GM18951 (cell line): ENCODE data around the gene RNF227.

Experiments used
- POLR2A ChIP-seq: IDR thresholded peaks from 4 replicates; pipeline ENCODE4 v1.6.1; 2011; ENCODE audit warnings: mild to moderate bottlenecking; ENCODE audit not compliant: insufficient read length, insufficient read depth; ENCODE audit errors: extremely low read depth
- in situ Hi-C: fragments of 300-500 bp; cut with MboI; formaldehyde crosslinking; loops from one replicate; pipeline ENCODE4 v1.12.0; 2022; ENCODE audit warnings: low sequenced_read_pairs, mixed read lengths, inconsistent platforms; ENCODE audit not compliant: unreplicated experiment

RNF227 gene

GRCh38 chr17:7915179-7915610 lies 894 bp downstream of the RNF227 start:
- no peak for TF ChIP-seq POLR2A
- in situ Hi-C loops = no loop called here

GRCh38 chr17:7912927-7913524 lies 3.1 kb downstream of the RNF227 start:
- in situ Hi-C loops = loop anchor here (5.0 kb wide), 1 partner anchor 79 kb away; no protein-coding TSS in a partner anchor
- TF ChIP-seq POLR2A = no peak

- TF ChIP-seq POLR2A = no peak
- in situ Hi-C loops = loop anchor here (5.0 kb wide), 1 partner anchor 81 kb away; no protein-coding TSS in a partner anchor
These were observed 5.0 kb downstream of the RNF227 start for GRCh38 chr17:7911116-7911515.

DNA sequence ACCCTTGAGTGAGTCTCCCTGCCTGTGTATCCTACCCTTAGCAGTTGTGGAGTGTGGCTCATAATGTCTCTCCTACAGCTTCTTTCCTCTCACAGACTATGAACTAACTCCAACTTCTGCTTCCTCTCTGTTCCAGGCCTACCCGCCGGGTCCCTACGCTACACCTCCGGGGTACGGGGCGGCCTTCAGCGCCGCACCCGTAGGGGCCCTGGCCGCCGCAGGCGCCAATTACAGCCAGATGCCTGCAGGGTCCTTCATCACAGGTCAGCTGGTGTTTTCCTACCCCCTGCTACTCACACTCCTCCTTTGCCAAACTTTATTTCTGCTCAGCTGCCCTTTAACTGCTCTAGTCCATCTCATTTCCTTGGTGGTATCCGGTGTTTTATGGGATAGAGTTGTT lies 5.4 kb downstream of the RNF227 start:
- in situ Hi-C loops = loop anchor here (5.0 kb wide), 1 partner anchor 82 kb away; no protein-coding TSS in a partner anchor
- TF ChIP-seq POLR2A = no peak

DNA sequence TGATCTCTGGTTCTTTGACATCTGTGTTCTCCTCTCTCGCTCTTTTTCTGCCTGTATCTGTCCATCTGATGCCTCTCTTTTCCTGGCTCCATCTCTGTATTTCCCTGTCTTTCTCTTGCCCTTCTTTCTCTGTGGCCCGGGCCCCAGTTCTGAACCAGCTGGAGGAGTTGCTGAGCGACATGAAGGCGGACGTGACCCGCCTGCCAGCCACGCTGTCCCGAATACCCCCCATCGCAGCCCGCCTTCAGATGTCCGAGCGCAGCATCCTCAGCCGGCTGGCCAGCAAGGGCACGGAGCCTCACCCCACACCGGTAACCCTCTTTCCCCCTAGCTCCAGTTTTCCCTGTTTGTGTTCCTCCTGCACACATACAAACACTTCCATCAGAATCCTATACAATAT lies 5.8 kb downstream of the RNF227 start:
- TF ChIP-seq POLR2A = no peak
- in situ Hi-C loops = loop anchor here (5.0 kb wide), 1 partner anchor 82 kb away; no protein-coding TSS in a partner anchor

- in situ Hi-C loops = no loop called here
These were observed 7.0 kb downstream of the RNF227 start for GRCh38 chr17:7909089-7909488.

DNA sequence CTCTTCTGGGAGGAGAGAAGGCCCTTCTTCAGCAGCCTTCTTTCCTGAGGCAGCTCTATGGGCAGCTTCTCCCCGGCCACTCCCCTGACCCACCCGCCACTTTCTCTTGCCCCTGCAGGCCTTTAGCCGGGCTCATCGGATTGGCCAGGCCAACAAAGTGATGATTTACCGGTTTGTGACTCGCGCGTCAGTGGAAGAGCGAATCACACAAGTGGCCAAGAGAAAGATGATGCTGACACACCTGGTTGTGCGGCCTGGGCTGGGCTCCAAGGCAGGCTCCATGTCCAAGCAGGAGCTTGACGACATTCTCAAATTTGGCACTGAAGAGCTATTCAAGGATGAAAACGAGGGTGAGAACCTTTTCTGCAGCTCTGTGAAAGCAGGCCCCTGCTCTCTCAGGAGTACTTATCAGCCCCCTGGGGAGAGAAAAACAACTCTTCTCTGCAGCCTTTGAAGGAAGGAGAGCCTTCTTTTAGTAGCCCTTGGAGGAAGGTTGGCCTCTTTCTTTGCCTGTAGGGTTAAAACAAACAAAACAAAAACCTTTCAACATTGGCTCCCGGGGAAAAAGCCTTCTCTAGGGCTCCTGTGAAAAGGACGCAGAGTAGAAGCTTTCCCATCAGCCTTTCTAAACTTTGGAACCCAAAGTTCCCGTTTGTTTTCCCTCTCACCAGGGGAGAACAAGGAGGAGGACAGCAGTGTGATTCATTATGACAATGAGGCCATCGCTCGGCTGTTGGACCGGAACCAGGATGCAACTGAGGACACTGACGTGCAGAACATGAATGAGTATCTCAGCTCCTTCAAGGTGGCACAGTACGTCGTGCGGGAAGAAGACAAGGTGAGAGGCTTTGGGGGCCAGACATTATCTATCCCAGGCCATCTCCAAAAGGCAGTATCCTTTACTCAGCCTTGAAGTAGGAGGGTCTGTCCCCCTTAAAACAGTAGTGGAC lies 12.7 kb downstream of the RNF227 start:
- no peak for TF ChIP-seq POLR2A
- in situ Hi-C loops = no loop called here

More at GRCh38 chr17:7909089-7909488, 7.0 kb downstream of the RNF227 start:
- TF ChIP-seq POLR2A = no peak

DNA sequence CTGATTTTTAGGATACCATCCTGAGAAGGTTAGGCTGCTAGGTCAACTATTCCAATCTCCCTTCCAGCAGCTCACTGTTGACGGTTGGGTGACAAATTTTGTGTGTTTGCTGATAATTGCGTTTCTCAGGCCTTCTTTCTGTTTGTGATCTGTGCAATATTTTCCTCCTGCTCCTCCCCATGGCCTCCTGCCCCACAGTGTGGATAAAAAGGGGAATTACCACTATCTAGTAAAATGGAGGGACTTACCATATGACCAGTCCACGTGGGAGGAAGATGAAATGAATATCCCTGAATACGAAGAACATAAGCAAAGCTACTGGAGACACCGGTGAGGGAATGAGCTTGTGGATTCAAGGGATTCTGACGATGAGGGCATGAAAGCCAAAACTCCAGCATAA lies 18.3 kb downstream of the RNF227 start:
- in situ Hi-C loops = no loop called here
- no peak for TF ChIP-seq POLR2A

GRCh38 chr17:7897090-7897489 lies 19.0 kb downstream of the RNF227 start:
- in situ Hi-C loops = no loop called here
- no peak for TF ChIP-seq POLR2A

DNA sequence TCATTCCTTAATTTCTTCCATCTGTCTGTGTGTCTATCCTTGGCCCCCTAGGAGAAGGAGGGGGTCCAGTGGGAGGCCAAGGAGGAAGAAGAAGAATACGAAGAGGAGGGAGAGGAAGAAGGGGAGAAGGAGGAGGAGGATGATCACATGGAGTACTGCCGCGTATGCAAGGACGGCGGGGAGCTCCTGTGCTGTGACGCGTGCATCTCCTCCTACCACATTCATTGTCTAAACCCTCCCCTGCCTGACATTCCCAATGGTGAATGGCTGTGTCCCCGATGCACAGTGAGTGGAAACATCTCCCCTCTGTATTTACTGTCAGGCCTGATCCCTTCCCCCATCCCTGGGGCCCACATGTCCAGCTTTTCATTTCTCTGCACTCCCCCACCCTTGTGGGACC lies 21.2 kb downstream of the RNF227 start:
- no peak for TF ChIP-seq POLR2A
- in situ Hi-C loops = no loop called here

DNA sequence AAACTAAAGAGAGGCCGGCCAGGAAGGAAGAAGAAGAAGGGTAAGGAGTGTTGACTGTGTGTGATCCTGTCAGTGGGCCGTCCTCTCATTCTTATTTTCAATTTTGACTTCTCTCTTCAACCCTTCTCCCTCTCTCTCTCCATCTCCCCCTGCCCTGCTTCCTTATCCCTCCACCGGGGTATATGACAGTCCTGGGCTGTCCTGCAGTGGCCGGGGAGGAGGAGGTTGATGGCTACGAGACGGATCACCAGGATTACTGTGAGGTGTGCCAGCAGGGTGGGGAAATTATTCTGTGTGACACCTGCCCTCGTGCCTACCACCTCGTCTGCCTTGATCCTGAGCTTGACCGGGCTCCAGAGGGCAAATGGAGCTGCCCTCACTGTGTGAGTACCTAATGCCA lies 21.9 kb downstream of the RNF227 start:
- in situ Hi-C loops = no loop called here
- TF ChIP-seq POLR2A = no peak

DNA sequence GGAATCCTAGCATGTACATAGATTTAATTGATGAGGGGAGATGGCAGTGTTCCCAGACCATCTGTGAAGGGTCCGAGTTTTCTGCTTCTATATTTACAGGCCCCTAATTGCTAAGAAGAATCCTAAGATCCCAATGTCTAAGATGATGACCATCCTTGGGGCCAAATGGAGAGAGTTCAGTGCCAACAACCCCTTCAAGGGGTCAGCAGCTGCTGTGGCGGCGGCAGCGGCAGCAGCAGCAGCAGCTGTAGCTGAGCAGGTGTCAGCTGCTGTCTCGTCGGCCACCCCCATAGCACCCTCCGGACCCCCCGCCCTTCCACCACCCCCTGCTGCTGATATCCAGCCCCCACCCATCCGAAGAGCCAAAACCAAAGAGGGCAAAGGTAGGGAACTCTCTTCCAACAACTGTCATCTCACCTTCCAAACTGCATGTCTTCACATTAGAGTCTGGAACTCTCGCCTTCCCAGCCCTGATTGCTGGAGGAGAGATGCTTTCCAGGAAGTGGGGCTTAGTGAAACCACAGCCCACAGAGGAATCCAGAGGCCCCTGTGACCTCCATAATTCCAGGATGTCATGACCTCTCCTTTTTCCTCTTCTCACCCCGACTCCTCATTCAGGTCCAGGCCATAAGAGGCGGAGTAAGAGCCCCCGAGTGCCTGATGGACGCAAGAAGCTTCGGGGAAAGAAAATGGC lies 22.8 kb downstream of the RNF227 start:
- in situ Hi-C loops = no loop called here
- TF ChIP-seq POLR2A = no peak

GRCh38 chr17:7889166-7889955 lies 26.7 kb downstream of the RNF227 start:
- in situ Hi-C loops = no loop called here
- no peak for TF ChIP-seq POLR2A
